K562 (cell line): ENCODE data around the gene DYNC1I2. TPM values are rescaled to one million over a fixed set of nuclear protein-coding genes. Genes with fewer than 3 reads are reported as not detected.

Experiments
- BDP1 ChIP-seq: IDR thresholded peaks from 3 replicates; pipeline ENCODE4 v1.6.1; 2011; ENCODE audit not compliant: insufficient read length, insufficient read depth
- CHD7 ChIP-seq: fragments of 200-600 bp; sonication (generic); IDR thresholded peaks from one replicate; pipeline ENCODE4 v1.6.1; 2012; ENCODE audit warnings: mild to moderate bottlenecking, low read depth, low read length, inconsistent platforms
- EWSR1 ChIP-seq: fragments of 450-650 bp; IDR thresholded peaks from 2 replicates; pipeline ENCODE4 v1.6.1; 2018; ENCODE audit warnings: borderline replicate concordance, mild to moderate bottlenecking, low read depth, moderate library complexity; ENCODE audit not compliant: partially characterized antibody
- FOXM1 ChIP-seq, 2 experiments: fragments of 450-650 bp in 1 of 2; sonication (generic) in 1 of 2; formaldehyde crosslinking in 1 of 2; IDR thresholded peaks; 2 replicates each; pipeline versions ENCODE4 v1.6.1 to v1.9.0; 2017 to 2022; ENCODE audit warnings: low read depth in 2 of 2, mild to moderate bottlenecking in 2 of 2, missing genetic modification reagents in 1 of 2, moderate library complexity in 1 of 2
- HOMEZ ChIP-seq: fragments of 250-450 bp; sonication (Bioruptor Pico); IDR thresholded peaks from 2 replicates; pipeline ENCODE4 v1.4.0; 2020; ENCODE audit warnings: mild to moderate bottlenecking, moderate library complexity
- NCOA1 ChIP-seq: fragments of 450-650 bp; IDR thresholded peaks from 2 replicates; pipeline ENCODE4 v1.6.1; 2016; ENCODE audit warnings: low read depth
- OTX1 ChIP-seq: fragments of 450-650 bp; formaldehyde crosslinking; IDR thresholded peaks from 2 replicates; pipeline ENCODE4 v1.4.0; 2022; ENCODE audit warnings: mild to moderate bottlenecking
- PHF21A ChIP-seq: fragments of 450-650 bp; IDR thresholded peaks from 2 replicates; pipeline ENCODE4 v1.6.1; 2017; ENCODE audit warnings: low read depth, borderline replicate concordance
- POU5F1 ChIP-seq: fragments of 150-350 bp; IDR thresholded peaks from 2 replicates; pipeline ENCODE4 v1.6.1; 2014; ENCODE audit warnings: borderline replicate concordance, low read length, low read depth, mild to moderate bottlenecking; ENCODE audit not compliant: partially characterized antibody
- SIX5 ChIP-seq, 2 experiments: IDR thresholded peaks; 2 replicates each; pipeline ENCODE4 v1.6.1; 2011; ENCODE audit warnings: low read length in 2 of 2, borderline replicate concordance in 1 of 2, low read depth in 1 of 2, mild to moderate bottlenecking in 1 of 2, moderate library complexity in 1 of 2; ENCODE audit not compliant: insufficient read depth in 1 of 2
- SPI1 ChIP-seq: IDR thresholded peaks from 2 replicates; pipeline ENCODE4 v1.6.1; 2011; ENCODE audit warnings: low read depth, low read length, control low read depth, borderline replicate concordance
- TCF3 ChIP-seq: sonication (generic); formaldehyde crosslinking; IDR thresholded peaks from 2 replicates; pipeline ENCODE4 v1.4.0; 2020; ENCODE audit warnings: mild to moderate bottlenecking, missing genetic modification reagents
- ZBTB1 ChIP-seq: sonication (generic); formaldehyde crosslinking; IDR thresholded peaks from 2 replicates; pipeline ENCODE4 v1.8.1; 2023; ENCODE audit warnings: missing genetic modification reagents, low read depth, mild to moderate bottlenecking, borderline replicate concordance
- polyA plus RNA-seq, 8 experiments: library from polyadenylated mRNA; depleted of rRNA in 4 of 8; stranded (reverse) in 5 of 8; unstranded in 3 of 8; fragments of >200 nt; fragmentation: Nextera tagmentation in 2 of 8; fragmentation: Illumina TruSeq in 1 of 8; extraction: Ambion mirVana in 2 of 8; extraction: Trizol in 1 of 8; gene quantifications; 2 replicates each; pipeline versions ENCODE4 v1.2.1 to v1.2.3, GENCODE V29; 2011 to 2014; ENCODE audit warnings: inconsistent platforms in 1 of 8, missing spikeins in 1 of 8
- total RNA-seq, 7 experiments: library from RNA; depleted of rRNA in 6 of 7; stranded (reverse); fragments of >200 nt in 6 of 7; fragmentation: Illumina TruSeq in 2 of 7; extraction: Trizol in 2 of 7; gene quantifications; 2 replicates each; pipeline versions ENCODE4 v1.2.1 to v1.2.3, GENCODE V29; 2011 to 2021; ENCODE audit warnings: low replicate concordance in 1 of 7

Gene DYNC1I2
- total and polyA plus RNA-seq, 9 of the 15 experiments (the other 6 are each of a cell fraction or from before 2014, with no cell fraction given) = 59.1 to 204 (median 100) TPM

GRCh38 chr2:171687287-171688128 is at the start of gene DYNC1I2 (continued):
- TF ChIP-seq CHD7 (no peak), BDP1 (no peak), PHF21A (0 out of 2 replicates have a peak, but pooled peaks have one; percentile 6), EWSR1 (no peak), POU5F1 (peak; percentile 91), OTX1 (CRISPR knock-in tag) (no peak), TCF3 (CRISPR knock-in tag) (no peak; the same call in 1 of the 2 replicates), HOMEZ (CRISPR knock-in tag) (0 out of 2 replicates have a peak, but pooled peaks have one; percentile 32), NCOA1 (no peak; the same call in 1 of the 2 replicates), SPI1 (peak; percentile 93), FOXM1 (IDR thresholded peaks at IDR 0.05; ENCODE audit: low read depth) (0 out of 2 replicates have a peak, but pooled peaks have one; percentile 17), FOXM1 (CRISPR knock-in tag; IDR thresholded peaks at IDR 0.05; ENCODE audit: low read depth) (no peak), SIX5 (IDR thresholded peaks at IDR 0.05; ENCODE audit: borderline replicate concordance in 1 of 2, insufficient read depth in 1 of 2, low read depth in 1 of 2, low read length in 2 of 2) (peak; percentile 100), ZBTB1 (peak; percentile 51; the same call in 1 of the 2 replicates)
